AG08396 (cell line): ENCODE data around the gene PHKA1.
"Not testable (repeated sequence)": the region's sequence is repeated elsewhere in the genome, so short reads cannot be mapped to it uniquely, and the experiment has no call there.

Experiments
- DNase-seq: peaks from one replicate; pipeline ENCODE4 v3.0.0; 2012; ENCODE audit warnings: low spot score, mixed read lengths

PHKA1 gene

DNA sequence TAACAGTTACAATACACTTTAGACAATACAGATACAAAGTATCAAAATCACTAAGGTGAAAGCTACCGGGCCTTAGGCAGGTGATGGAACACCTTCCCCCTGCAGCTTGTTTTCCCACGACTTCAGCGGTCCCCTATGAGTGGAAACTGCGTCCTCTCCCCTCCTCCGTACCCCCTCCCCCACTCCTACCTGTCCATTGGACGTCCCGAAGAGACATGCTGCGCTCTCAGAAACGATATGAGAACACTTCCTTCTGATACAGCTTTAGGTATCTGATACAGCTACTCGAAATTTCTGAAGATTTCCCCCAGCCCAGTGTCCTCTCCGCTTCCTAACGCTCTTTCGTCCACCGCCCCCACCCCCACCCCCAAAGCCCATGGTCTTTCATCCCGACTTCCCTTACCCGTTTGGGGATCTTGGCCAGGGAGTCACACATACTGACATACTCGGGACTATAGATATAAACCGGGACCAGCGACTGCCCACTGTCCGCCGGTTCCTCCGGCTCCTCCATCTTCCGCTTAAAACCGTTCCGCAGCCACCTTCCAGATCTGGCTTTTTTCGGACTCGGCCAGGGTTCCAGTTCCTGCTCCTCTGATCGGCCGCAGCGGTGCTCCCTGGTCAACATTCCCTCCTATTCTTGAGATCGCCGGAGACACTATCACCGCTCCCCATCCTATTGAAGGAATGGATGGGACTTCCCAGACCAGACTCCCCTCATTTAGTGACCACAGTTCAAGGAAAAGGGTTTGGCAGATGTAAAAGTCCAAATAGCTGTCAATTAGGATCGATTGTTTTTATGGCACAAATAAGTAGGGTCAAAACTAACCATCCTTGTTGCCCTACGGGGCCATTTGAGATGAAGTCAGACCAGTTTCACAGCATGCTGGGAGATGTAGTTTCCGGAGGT, 141.6 kb downstream of the PHKA1 start, which contains the start of gene HDAC8:
Gene HDAC8, minus strand, starts transcription at position 596 of the 910 bp plus-strand sequence. Its CDS starts 82 bp downstream, at position 514.
- peak; percentile 51 for DNase-seq

DNA sequence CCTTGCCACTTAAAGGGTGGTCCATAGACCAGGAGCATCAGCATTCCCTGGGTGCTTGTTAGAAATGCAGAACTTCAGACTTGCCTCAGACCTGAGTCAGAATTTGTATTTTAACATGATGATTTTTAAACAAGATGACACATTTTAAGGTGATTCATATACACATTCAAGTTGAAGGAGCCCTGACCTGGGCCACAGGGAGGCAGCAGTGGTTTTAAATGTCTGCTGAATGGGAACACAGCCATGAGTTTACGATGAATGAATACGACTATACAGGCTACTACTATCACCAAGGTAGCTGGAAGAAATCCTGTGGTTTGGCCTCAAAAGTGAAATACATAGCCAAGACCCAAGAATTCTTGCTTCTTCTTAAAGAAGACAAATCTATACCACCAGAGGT, 144.3 kb downstream of the PHKA1 start:
- DNase-seq = peak; percentile 24

DNA sequence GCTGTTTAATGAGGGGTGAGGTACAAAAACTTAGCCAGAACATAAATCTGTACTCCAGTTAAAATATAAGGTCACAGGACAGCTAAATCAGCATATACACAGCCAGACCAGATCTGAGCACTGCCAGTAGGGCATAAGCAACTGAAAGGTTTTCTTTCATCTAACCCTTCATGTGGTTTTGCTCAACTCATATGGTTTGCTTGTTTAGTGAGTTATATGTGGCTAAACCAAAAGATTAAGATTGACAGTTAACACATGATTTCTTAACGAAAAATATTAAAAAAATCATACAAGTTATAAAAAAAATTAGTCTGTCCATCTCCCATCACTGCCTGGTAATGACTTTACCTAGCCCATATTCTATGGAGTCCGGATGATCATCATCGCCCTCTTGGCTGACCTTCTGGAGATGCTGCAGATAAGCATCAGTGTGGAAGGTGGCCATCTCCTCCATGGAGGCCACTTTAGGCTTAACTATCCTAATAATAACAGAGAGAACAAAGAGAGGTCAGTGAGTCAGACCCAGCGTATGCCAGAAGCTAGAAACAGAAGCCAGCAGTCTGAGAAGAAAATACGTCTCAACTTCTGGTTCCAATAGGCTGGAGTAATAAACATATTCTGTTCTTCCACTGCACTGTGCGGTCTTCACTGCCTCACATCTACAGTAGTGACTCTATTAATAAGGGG, 145.6 kb downstream of the PHKA1 start:
- DNase-seq = no peak

DNA sequence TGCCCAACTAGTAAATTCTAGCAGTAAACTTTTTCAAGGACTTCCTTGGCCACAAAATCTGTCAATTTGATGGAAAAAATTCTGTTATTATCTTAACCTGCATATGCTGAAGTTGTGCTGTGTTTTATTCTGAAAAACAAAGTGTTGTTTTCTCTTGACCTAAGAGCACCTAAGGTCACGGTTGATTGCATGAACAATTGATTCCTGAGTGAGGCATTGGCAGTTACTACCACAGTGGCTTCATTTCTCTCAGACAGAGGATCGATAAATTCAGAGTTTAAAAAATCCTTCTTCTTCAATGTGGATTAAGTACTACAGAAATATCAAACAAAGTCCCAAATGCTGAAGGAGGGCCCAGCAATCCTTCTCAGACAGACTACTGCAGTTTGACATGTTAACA, 147.7 kb downstream of the PHKA1 start:
- DNase-seq = no peak

DNA sequence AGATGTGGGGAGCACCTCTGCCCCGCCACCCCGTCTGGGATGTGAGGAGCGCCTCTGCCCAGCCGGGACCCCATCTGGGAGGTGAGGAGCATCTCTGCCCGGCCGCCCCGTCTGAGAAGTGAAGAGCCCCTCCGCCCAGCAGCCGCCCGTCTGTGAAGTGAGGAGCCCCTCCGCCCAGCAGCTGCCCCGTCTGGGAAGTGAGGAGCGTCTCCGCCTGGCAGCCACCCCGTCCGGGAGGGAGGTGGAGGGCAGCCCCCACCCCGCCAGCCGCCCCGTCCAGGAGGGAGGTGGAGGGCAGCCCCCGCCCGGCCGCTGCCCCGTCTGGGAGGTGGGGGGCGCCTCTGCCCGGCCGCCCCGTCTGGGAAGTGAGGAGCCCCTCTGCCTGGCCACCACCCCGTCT, 154.5 kb downstream of the PHKA1 start:
- not testable (repeated sequence) for DNase-seq

DNA sequence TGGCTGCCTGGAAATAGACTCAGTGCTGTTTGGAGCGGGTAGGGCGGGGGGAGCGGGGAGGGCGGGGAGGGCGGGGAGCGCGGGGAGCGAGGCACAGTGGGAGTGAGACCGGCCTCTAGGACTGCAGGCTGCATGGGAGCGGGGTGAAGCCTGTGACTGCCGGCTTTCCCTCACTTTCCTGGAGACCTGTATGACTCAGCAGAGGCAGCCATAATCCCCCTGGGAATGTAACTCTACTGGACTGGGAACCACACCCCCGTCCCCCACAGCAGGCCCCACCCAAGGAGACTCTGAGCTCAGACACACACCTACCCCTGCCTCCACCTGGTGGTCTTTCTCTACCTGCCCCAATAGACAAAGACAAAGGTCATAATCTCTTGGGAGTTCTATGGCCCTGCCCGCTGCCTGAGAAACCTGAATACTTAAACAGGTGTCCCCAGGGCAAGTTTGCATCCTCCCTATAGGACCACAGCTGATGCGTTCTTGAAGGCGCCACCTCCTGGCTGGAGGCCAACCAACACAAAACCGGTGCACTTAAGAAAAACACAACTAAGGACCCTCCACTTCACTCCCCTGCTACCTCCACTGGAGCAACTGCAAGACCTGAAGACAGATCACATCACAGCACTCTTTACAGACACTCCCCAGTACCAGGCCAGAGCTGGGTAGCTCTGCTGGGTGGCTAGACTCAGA, 159.5 kb downstream of the PHKA1 start:
- DNase-seq = no peak

DNA sequence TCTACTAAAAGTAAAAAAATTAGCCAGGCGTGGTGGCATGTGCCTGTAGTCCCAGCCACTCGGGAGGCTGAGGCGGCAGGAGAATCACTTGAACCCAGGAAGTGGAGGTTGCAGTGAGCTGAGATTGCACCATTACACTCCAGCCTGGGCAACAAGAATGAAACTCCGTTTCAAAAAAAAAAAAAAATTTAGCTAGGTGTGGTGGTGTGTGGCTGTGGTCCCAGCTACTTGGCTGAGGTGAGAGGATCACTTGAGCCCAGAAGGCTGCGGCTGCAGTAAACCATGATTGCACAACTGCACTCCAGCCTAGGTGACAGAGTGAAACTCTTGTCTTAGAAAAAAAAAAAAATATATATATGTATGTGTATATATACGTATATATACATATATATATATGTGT, 161.7 kb downstream of the PHKA1 start:
- not testable (repeated sequence) for DNase-seq

DNA sequence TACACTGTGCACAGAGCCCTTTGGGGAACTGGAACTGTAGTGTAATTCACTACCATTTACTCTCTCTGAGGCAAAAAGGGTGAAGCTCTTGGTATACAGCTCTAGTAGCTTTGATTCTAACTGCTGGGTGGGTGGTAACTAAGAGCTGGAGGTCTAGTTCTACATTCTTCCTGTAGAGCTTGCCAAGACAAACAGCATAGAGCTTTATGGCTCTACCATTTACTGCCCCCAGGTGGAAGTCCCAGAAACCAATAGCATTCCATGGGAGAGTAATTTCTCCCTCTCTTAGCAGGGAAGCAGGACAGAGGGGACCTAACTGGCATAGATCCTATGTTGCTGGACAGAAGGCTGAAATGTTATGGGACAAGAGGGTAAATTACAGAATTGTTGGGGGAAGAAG, 168.1 kb downstream of the PHKA1 start:
- no peak for DNase-seq

DNA sequence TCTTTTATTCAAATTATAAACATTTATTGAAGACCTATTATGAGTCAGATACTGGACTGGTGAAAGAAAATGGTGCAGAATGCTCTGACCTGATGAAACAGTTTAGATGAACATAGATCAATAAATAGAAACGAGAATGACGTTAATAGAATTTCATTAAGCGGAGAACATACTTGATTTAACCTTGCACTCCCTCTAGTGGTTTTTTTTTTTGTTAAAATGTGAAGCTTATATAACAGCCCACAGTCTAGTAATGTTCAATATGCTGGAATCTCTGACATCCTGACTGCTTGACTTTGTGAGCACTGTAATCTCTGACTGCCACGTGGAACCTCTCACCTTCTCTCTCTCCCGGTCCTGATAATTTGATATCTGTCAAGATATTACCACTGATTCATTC, 173.8 kb downstream of the PHKA1 start:
- DNase-seq = peak; percentile 28

DNA sequence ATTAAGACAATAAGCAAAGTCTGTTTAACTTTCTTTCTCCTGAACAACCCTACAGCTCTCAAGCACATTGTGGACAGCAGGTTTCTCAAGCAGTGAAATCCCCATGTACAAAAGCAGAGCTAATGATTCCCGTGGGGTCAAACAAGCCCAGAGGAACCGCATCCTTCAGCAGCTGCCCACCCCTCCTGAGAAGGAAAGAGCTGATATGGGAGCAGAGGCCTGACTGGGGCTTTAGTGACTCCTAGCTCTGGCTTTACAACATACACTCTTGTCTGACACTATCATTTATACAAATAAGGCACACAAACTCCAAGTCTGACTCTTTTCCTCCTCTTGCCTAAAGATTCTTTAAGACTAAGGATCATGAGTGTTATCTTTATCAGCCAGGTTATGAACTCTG, 174.3 kb downstream of the PHKA1 start:
- DNase-seq = no peak

DNA sequence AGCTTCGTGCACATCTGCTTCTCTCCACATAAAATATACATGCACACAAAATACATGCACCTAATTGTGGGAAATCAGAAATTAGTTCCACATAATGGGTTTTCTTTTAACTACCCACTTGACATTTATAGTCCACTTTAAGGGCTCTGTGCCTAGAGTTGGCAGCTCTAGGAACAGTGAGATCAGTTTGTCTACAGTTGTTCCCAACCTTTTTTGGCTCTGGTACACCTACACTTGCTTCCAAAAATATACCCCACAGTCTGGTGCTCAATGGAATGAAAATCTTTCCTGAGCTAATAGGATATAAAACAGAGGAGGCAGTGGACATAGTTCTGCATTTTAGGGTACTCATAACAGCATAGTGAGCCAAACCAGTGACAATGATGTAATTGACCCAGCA, 177.6 kb downstream of the PHKA1 start:
- DNase-seq = no peak

- DNase-seq = no peak
These were observed 181.7 kb downstream of the PHKA1 start for GRCh38 chrX:72532366-72532765.
